Measurements from ENCODE around the gene CRB3.

DNA sequence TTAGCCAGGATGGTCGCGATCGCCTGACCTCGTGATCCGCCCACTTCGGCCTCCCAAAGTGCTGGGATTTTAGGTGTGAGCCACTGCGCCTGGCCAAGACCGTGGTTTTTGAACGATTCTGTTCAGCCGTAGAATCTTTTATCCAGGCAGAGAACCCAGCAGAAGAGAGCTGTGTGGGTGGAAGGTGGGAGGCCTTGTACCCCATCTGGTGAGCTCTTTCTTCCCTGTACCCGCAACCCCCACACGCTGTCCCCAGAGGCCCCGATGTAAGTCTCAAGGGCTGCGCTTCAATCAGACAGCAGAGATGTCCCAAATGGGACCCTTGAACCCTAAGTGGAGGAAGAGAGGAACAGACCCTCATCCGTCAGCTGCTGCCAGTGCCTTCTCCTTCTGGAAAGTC, 8.1 kb upstream of the CRB3 start:
- TF ChIP-seq, protein P1, sequence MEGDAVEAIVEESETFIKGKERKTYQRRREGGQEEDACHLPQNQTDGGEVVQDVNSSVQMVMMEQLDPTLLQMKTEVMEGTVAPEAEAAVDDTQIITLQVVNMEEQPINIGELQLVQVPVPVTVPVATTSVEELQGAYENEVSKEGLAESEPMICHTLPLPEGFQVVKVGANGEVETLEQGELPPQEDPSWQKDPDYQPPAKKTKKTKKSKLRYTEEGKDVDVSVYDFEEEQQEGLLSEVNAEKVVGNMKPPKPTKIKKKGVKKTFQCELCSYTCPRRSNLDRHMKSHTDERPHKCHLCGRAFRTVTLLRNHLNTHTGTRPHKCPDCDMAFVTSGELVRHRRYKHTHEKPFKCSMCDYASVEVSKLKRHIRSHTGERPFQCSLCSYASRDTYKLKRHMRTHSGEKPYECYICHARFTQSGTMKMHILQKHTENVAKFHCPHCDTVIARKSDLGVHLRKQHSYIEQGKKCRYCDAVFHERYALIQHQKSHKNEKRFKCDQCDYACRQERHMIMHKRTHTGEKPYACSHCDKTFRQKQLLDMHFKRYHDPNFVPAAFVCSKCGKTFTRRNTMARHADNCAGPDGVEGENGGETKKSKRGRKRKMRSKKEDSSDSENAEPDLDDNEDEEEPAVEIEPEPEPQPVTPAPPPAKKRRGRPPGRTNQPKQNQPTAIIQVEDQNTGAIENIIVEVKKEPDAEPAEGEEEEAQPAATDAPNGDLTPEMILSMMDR (IDR thresholded peaks at IDR 0.05) = no peak
- no peak for TF ChIP-seq POLR2A (IDR thresholded peaks at IDR 0.05)
